ENCODE data around the gene TLE6.

DNA sequence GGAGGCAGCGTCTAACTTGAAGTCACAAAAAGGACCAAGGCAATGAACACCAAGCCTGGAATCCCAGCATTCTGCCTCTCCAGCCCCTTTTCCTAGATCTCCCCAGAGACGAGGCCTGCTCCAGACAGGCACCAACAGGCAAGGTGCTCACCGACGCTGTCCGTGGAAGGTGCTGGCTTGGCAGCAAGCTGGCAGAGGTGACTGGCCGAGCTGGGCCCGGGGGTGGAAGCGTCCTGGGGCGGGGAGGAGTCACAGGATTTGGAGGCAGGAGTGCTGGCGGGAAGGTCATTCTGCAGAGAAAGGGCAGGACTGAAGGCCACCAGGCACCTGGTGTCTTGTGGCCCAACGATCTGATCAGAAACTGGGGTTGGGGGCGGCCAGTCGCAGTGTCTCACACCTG lies 33.5 kb downstream of the TLE6 start:
- TF ChIP-seq, protein P1, sequence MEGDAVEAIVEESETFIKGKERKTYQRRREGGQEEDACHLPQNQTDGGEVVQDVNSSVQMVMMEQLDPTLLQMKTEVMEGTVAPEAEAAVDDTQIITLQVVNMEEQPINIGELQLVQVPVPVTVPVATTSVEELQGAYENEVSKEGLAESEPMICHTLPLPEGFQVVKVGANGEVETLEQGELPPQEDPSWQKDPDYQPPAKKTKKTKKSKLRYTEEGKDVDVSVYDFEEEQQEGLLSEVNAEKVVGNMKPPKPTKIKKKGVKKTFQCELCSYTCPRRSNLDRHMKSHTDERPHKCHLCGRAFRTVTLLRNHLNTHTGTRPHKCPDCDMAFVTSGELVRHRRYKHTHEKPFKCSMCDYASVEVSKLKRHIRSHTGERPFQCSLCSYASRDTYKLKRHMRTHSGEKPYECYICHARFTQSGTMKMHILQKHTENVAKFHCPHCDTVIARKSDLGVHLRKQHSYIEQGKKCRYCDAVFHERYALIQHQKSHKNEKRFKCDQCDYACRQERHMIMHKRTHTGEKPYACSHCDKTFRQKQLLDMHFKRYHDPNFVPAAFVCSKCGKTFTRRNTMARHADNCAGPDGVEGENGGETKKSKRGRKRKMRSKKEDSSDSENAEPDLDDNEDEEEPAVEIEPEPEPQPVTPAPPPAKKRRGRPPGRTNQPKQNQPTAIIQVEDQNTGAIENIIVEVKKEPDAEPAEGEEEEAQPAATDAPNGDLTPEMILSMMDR (IDR thresholded peaks at IDR 0.05; ENCODE audit: insufficient read depth, low read length), result no peak
- TF ChIP-seq POLR2AphosphoS5 (IDR thresholded peaks at IDR 0.05; ENCODE audit: low read depth), result no peak
- TF ChIP-seq, protein P2, sequence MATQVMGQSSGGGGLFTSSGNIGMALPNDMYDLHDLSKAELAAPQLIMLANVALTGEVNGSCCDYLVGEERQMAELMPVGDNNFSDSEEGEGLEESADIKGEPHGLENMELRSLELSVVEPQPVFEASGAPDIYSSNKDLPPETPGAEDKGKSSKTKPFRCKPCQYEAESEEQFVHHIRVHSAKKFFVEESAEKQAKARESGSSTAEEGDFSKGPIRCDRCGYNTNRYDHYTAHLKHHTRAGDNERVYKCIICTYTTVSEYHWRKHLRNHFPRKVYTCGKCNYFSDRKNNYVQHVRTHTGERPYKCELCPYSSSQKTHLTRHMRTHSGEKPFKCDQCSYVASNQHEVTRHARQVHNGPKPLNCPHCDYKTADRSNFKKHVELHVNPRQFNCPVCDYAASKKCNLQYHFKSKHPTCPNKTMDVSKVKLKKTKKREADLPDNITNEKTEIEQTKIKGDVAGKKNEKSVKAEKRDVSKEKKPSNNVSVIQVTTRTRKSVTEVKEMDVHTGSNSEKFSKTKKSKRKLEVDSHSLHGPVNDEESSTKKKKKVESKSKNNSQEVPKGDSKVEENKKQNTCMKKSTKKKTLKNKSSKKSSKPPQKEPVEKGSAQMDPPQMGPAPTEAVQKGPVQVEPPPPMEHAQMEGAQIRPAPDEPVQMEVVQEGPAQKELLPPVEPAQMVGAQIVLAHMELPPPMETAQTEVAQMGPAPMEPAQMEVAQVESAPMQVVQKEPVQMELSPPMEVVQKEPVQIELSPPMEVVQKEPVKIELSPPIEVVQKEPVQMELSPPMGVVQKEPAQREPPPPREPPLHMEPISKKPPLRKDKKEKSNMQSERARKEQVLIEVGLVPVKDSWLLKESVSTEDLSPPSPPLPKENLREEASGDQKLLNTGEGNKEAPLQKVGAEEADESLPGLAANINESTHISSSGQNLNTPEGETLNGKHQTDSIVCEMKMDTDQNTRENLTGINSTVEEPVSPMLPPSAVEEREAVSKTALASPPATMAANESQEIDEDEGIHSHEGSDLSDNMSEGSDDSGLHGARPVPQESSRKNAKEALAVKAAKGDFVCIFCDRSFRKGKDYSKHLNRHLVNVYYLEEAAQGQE (IDR thresholded peaks at IDR 0.05; ENCODE audit: insufficient replicate concordance, low read depth), result no peak
